ENCODE data around the gene PPP4R1. TPM values are rescaled to one million over a fixed set of nuclear protein-coding genes. Genes with fewer than 3 reads are reported as not detected.

The PPP4R1 gene
- total and polyA plus RNA-seq, 2 of the 4 experiments (the other 2 are of a cell fraction) = 80.6 to 123 TPM

DNA sequence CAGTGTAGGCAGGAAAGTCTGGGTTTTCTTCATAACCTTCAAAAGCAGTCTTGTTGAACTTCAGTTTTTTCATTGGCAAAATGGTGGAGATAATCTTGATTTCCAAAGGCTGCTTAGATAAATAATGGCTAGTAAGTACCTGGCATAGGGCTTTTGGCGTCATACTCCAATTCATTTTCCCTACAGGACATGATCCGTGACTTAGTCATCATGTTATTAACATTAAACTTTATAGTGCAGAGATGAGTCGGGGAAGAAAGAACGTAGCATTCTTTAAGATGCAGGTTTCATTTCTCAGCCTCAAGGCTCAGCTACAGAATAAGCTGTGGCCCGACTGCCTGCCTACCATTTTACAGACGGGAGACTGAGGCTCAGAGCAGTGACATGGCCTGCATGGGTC is 75.1 kb downstream of the PPP4R1 start:
- Histone ChIP-seq H2BK20ac (ENCODE audit: low read depth, low read length) (peak overlapping the region; percentile 91), H4K8ac (ENCODE audit: low read depth in 2 of 2, low read length in 2 of 2) (peak overlapping the region; percentile 24 to 89; a peak in 3 of 4 replicates), H4K5ac (ENCODE audit: low read depth, low read length) (peak overlapping the region; percentile 55; the same call in 1 of the 2 replicates), H3K18ac (ENCODE audit: low read depth, low read length) (peak overlapping the region; percentile 68), H4K20me1 (ENCODE audit: insufficient read depth, low read length) (no peaks in the 10 kb centered on the region), H3K36me3 (ENCODE audit: control insufficient read depth, insufficient read depth, low read length) (peaks cover 24% of the 10 kb centered on the region), H3K4me2 (ENCODE audit: low read depth, low read length) (peak overlapping the region; percentile 53), H2BK5ac (ENCODE audit: low read depth, low read length, poor library complexity, severe bottlenecking) (peak overlapping the region; percentile 94), H3K14ac (replicated peaks; ENCODE audit: low read depth, low read length) (peak overlapping the region; percentile 94), H3K27ac (ENCODE audit: insufficient read depth, low read length) (peak overlapping the region; percentile 72), H2AK9ac (replicated peaks; ENCODE audit: low read depth, low read length, poor library complexity) (peak overlapping the region; percentile 83), H2BK120ac (ENCODE audit: low read depth, low read length) (peak overlapping the region; percentile 89), H4K91ac (ENCODE audit: insufficient read depth, low read depth, low read length) (peak overlapping the region; percentile 74; the same call in 1 of the 2 replicates), H3K9me1 (ENCODE audit: insufficient read depth, low read length) (peaks cover 37% of the 10 kb centered on the region), H2BK15ac (ENCODE audit: low read depth, low read length) (peak overlapping the region; percentile 95; the same call in 1 of the 3 replicates), H3K9me3 (ENCODE audit: control insufficient read depth, insufficient read depth, low read length) (no peaks in the 10 kb centered on the region), H3K27me3 (ENCODE audit: control insufficient read depth, insufficient read depth, low read length) (no peaks in the 10 kb centered on the region), H3K79me1 (ENCODE audit: low read depth in 1 of 2, low read length in 2 of 2) (peaks cover 18 to 53% of the 10 kb centered on the region in 2 experiments), H3K56ac (ENCODE audit: extremely low read depth, insufficient read depth, low read length) (peak overlapping the region; percentile 37; the same call in 1 of the 2 replicates), H2AK5ac (ENCODE audit: low read depth, low read length) (peak overlapping the region; percentile 95), H3K4ac (ENCODE audit: low read depth, low read length) (peak overlapping the region; percentile 88), H3K9ac (ENCODE audit: low read depth, low read length) (no peak overlapping the region), H3K4me3 (ENCODE audit: insufficient read depth, low read depth, low read length) (no peak overlapping the region), H3K4me1 (ENCODE audit: control insufficient read depth, insufficient read depth, low read length) (peaks cover 35% of the 10 kb centered on the region), H3K23ac (ENCODE audit: low read depth, low read length) (peak overlapping the region; percentile 54; the same call in 1 of the 2 replicates), H2AFZ (replicated peaks; ENCODE audit: low read length, poor library complexity) (peak overlapping the region; percentile 79)
- ATAC-seq (ENCODE audit: low read depth) = peak; percentile 67
- BruUV-seq (replicated peaks) = no TSS peak
- peak; percentile 17; the same call in 1 of the 2 replicates for TF ChIP-seq FOS (IDR thresholded peaks at IDR 0.05; ENCODE audit: low read depth, low read length)
- no peak; the same call in 1 of the 2 replicates for TF ChIP-seq BHLHE40 (IDR thresholded peaks at IDR 0.05; ENCODE audit: low read depth, low read length)
- no peak for TF ChIP-seq RAD21 (IDR thresholded peaks at IDR 0.05; ENCODE audit: low read length)
- TF ChIP-seq RFX5 (IDR thresholded peaks at IDR 0.05; ENCODE audit: low read depth, low read length) = no peak
- TF ChIP-seq CEBPB (IDR thresholded peaks at IDR 0.05; ENCODE audit: low read depth, low read length) = 0 out of 2 replicates have a peak, but pooled peaks have one; percentile 0
- no peak for TF ChIP-seq CHD1 (IDR thresholded peaks at IDR 0.05; ENCODE audit: low read depth, low read length)
- no peak for TF ChIP-seq MAZ (IDR thresholded peaks at IDR 0.05; ENCODE audit: borderline replicate concordance, low read depth, low read length)
- TF ChIP-seq, protein P1, sequence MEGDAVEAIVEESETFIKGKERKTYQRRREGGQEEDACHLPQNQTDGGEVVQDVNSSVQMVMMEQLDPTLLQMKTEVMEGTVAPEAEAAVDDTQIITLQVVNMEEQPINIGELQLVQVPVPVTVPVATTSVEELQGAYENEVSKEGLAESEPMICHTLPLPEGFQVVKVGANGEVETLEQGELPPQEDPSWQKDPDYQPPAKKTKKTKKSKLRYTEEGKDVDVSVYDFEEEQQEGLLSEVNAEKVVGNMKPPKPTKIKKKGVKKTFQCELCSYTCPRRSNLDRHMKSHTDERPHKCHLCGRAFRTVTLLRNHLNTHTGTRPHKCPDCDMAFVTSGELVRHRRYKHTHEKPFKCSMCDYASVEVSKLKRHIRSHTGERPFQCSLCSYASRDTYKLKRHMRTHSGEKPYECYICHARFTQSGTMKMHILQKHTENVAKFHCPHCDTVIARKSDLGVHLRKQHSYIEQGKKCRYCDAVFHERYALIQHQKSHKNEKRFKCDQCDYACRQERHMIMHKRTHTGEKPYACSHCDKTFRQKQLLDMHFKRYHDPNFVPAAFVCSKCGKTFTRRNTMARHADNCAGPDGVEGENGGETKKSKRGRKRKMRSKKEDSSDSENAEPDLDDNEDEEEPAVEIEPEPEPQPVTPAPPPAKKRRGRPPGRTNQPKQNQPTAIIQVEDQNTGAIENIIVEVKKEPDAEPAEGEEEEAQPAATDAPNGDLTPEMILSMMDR (conservative IDR thresholded peaks at IDR 0.05; ENCODE audit: low read depth, low read length) = no peak
- TF ChIP-seq, protein P2, sequence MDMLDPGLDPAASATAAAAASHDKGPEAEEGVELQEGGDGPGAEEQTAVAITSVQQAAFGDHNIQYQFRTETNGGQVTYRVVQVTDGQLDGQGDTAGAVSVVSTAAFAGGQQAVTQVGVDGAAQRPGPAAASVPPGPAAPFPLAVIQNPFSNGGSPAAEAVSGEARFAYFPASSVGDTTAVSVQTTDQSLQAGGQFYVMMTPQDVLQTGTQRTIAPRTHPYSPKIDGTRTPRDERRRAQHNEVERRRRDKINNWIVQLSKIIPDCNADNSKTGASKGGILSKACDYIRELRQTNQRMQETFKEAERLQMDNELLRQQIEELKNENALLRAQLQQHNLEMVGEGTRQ (IDR thresholded peaks at IDR 0.05; ENCODE audit: low read depth, low read length) = no peak
- no peak for TF ChIP-seq MXI1 (IDR thresholded peaks at IDR 0.05; ENCODE audit: borderline replicate concordance, low read depth, low read length)
- peak; percentile 96 for DNase-seq
- intact Hi-C loops (cut with micrococcal nuclease) = no loop called here
- ChIA-PET CTCF (interaction anchor here (0.6 kb wide), 1 partner anchor 190 kb away, joined by 3 read pairs; no protein-coding TSS in a partner anchor), POLR2A (ENCODE audit: unreplicated experiment) (no interaction called here)
- 25% methylated on average over 2 of the region's 6 CpGs; no CpG with 5 or more reads in 1 of the 2 experiments for WGBS, 2 experiments (ENCODE audit: extremely low coverage in 2 of 2, insufficient read length in 1 of 2)
- in situ Hi-C loops (cut with MboI; ENCODE audit: low sequenced_read_pairs) = no loop called here
- dilution Hi-C loops (cut with HindIII; ENCODE audit: low sequenced_read_pairs, unreplicated experiment) = no loop called here
